Glomerular endothelial cell (primary cell): ENCODE data around the gene GNRHR. TPM values are rescaled to one million over a fixed set of nuclear protein-coding genes. Genes with fewer than 3 reads are reported as not detected.
"Not testable (repeated sequence)": the region's sequence is repeated elsewhere in the genome, so short reads cannot be mapped to it uniquely, and the experiment has no call there.

ENCODE experiments used
- DNase-seq: peaks from one replicate; pipeline ENCODE4 v3.0.0-alpha.2; 2011; ENCODE audit warnings: low read depth, low spot score; ENCODE audit errors: extremely low read depth
- total RNA-seq: library from RNA; depleted of rRNA; stranded (reverse); fragments of >200 nt; gene quantifications from 2 replicates; pipeline ENCODE4 v1.2.3, GENCODE V29; 2015

GNRHR gene
- total RNA-seq, 1 donor from 2014 or later: not detected

DNA sequence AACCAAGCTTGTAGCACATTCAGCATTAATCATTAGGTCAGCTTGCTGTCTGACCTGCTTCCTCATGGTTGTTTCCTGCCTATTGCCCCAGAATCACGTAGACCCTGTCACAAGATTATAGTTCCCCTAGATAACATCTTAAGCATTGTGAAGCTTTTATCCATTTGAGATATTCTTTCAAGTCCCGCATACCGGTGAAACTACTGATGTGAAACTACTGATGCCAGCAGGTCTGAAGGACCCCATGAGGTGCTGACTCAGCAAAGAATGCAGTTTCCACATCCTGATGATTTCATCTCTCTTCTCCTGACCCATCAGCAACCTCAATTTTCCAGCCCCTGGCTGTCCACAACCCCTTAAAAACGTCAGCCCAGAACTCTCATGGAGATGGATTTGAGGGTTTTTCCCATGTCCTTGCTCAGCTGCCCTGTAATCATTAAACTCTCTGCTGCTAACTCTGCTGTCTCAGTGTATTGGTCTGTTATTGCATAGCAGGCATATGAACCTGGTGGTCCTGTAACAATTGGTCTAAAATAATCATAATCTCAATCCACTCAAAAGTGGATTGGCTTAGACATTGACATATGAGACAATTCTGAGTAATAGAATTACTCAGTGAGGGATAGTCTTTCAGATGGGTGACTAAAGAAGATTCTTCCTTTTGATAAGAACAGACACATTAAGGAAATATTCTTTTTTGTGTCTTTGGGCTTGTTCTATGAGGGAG lies 26.9 kb downstream of the GNRHR start:
- no peak for DNase-seq

DNA sequence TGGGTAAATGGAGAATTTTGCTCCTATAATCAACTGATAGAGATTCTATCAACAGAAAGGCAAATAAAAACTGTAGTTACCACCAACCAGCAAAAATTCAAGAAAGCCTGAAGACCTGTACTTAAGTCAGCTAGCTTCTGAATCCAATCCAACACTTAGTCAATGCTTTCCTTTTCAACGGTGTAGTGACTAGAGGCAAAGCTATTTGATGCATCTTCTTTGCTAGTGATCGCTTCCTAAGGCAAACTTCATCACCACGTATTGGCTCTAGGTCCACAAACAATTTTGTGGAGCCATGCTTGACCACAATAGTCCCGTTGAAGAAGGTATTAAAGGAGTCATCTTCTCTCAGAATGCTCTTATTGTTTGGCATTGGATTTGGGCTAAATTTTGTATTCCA lies 28.2 kb downstream of the GNRHR start:
- no peak for DNase-seq

DNA sequence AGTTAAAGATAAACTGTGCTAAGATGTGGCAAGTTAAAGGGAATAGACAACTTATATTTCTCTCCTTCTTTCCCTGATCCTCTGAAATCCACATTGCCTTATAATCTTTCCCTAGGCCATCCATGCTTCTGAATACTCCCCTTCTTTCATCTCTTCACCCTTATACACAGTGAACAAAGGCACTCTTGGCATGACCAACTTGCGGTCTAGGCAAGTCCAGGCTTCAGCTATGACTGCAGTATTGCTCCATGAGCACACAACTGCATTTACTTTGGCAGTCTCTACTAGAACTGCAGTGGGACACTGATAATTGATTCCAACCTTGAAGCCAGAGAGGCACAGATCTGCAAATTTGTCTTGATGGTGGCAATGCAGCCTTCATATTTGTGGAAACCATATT lies 29.1 kb downstream of the GNRHR start:
- DNase-seq: no peak

DNA sequence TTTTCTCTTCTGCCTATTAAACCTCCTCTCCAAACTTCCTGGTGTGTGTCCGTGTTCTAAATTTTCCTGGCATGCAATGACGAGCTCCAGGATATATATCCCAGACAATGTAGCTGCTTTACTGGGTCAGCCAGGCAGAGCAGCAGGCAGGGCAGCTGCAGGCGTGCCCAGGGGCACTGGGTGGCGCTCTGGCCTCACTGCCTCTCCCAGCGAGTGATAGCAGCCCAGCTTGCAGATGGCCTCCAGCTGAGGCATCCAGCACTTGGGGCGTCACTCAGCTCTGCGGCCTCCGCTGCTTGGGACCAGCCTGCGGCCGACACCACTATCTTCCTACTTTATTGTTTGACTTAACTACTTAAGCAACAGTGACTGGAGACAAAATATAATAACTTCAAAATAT lies 30.2 kb downstream of the GNRHR start:
- DNase-seq: no peak

DNA sequence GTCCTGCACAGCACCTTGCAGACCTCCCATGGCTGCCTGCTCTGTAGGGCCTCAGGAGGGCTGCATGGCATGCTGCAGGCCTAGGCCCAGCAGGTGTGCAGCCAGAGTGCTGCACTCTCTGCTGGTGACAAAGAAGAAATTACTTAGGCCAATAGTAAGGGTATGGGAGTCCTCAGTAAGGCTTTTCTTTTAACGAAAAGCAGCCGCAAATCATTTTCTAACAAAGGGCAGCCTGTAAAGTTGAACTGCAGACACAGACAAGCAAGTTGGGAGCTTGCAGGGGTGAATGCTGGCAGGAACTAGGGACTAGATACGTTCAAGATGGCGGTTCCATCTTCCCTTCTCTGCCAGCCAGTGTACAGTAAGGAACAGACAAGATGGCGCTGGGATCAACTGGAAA lies 30.8 kb downstream of the GNRHR start:
- DNase-seq: no peak

DNA sequence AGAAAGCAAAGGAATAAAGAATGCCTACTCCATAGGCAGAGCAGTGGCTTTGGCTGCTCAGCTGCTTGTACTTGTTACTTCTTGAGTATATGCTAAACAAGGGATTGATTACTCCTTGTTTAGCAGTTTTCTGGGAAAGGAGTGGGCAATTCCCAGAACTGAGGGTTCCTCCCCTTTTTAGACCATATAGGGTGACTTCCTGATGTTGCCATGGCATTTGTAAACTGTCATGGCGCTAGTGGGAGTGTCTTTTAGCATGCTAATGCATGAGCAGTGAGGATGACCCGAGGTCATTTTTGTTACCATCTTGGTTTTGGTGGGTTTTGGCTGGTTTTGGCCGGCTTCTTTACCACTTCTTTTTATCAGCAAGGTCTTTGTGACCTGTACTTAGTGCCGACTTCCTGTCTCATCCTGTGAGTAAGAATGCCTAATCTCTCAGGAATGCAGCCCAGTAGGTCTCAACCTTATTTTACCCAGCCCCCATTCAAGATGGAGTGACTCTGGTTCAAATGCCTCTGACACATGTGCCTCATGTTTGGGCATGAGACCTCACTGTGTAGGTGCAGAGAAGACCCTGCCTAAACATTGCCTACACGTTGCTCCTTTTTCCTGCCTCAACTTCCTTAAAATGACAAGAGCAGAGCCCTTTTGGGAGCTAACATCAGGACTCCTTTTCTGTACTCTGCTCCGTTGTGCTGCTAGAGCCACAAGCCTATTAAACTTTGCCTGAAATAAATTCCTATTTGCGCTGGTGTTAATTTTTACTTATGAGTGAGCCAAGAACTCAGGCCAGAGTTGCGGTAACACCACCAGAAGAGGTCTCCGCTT lies 32.2 kb downstream of the GNRHR start:
- no peak for DNase-seq

DNA sequence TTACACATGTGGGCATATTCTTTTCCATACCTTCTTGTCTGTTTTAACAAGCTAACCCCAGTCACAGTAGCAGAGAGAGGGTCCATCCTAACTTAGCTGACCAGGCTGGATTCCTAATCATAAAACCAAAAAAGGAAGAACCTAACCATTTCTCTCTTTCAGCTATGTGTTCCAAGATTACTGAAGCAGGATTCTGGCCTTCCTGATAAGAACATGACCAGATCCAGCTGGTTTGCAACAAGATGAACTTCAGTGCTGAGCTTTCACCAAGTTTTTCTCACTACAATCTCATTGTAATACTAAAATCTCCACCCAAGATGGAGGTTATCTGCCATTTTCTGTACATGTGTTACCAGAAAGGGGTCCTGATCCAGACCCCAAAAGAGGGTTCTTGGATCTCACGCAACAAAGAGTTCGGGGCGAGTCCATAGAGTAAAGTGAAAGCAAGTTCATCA lies 32.8 kb downstream of the GNRHR start:
- no peak for DNase-seq

DNA sequence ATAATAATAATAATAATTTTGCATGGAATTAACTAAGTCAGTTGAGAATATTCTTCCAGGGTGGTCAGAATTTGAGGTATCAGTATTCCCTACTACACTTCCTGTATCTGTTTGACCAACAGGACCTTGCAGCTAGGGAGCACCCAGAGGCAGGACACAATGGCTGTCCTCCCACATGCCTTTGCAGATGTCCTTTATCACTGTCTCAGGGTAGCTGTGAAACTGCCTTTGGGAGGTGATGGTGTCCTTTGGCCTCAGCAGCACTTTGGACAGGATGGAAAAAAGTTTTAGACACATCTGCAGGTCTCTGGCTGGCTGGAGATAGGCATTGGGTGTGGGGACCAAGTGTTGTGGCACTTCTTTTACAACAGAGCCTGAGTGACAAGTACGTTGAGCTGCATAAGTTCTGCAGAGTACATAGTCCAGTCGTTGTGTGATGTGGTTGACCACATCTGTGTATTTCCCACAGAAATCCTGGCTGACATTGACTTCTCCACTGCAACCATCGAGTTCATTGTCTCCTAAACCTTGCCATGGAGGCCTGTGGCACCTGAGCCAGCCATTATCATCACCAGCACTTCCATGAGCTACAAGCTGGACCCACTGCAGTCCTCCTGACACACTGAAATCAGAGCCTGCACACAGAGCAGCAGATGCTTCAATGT lies 34.1 kb downstream of the GNRHR start:
- no peak for DNase-seq

DNA sequence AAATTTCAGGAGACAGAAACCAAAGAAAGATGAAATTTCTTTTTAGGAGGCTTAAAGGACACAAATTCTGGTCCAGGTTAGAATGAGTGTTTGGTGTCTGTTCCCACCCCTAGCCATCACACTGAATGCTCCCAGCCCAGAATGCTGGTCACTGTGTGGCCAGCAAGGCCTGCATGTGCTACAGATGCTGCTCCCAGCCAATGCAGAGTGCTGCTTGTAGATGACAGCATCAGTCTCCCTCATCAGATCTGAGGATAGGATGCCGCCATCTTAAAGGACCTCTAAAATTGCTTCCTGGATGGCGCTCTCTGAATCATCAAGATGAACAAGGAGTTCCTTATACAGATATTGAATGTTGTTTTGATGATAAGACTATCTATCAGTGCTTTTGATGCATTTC lies 35.3 kb downstream of the GNRHR start:
- no peak for DNase-seq

DNA sequence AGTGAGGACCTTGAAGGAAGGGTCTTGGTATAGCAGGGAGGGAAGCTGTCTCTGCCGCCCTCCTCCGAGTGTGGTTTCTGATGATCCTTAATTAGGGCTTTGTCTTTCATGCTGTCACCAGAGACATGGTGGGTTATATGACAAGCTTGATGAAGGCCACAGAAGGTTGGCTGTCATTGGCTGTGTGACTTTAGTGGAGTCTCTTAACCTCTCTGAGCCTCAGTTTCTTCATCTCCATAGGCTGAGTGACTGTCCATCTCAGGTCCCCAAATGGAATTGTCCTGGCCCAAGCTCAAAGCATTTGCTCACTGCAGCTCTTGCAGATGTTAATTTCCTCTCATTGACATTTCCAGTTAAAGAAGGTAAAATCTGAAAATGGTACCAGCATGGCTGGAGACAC lies 36.6 kb downstream of the GNRHR start:
- DNase-seq: no peak

DNA sequence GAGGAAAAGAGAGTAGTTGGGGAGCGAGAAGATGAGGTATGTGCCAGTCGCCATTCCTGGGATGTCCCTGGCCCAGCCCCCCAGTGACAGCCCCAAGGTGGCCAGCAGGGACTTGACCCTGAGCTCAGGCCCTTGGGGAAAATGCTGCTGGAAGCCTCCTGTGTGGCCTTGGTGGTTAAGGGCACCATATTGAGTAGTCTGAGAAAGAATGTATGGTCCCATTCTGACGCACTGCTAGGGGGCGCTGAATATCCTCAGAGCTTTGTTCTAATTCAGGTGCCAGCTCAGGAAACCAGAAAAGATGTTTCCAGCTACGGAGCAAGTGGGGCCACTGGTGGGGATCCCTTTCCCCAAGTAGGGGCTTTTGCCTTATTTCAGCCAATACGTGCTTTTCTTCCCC lies 39.2 kb downstream of the GNRHR start:
- DNase-seq: no peak

DNA sequence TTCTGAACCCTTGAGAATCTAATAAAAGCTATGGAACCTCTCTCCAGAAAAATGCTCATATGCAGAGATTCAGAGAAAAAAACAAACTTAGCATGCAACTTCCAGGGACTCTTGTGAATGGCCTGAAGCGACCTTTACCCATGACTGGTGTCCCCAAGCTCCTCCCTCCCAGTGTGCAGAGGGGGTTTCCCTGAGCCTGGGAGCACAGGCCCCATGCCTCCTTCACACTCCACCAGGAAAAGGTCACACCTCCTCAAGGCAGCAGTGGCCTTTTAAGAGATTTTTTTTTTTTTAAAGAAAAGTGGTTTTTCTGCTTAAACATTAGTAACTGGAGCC lies 40.0 kb downstream of the GNRHR start:
- no peak for DNase-seq

DNA sequence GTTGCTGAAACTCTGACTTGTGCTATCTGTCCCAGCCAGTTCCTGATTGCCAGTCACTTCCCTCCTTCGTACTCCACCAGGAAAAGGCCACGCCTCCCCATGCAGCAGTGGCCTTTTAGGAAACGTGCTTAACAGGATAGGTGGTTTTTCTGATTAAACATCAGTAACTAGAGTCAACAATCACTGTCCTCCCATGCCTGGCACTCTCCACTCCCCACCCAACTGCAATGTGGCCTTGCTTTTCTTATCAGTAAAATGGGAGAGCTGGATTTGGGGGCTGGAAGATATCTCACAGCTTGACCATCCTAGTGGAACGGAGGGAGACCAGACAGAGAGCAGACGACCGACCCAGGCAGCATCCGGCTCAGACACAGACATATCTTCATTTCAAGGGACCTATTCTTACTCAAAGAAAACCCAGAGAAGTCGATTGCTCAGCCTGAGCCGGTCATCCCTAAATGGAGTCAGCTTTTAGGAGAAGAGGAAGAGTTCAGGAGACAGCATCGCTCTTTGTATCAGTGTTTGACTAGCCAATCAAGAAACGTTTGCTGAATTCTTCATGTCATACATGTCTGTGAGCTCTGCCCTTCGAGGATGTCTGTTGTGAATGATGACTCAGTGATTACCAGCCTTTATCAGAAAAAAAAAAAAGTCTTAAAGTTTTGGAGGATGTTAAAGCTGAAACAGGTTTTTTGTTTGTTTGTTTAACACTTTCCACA lies 40.5 kb downstream of the GNRHR start:
- no peak for DNase-seq

DNA sequence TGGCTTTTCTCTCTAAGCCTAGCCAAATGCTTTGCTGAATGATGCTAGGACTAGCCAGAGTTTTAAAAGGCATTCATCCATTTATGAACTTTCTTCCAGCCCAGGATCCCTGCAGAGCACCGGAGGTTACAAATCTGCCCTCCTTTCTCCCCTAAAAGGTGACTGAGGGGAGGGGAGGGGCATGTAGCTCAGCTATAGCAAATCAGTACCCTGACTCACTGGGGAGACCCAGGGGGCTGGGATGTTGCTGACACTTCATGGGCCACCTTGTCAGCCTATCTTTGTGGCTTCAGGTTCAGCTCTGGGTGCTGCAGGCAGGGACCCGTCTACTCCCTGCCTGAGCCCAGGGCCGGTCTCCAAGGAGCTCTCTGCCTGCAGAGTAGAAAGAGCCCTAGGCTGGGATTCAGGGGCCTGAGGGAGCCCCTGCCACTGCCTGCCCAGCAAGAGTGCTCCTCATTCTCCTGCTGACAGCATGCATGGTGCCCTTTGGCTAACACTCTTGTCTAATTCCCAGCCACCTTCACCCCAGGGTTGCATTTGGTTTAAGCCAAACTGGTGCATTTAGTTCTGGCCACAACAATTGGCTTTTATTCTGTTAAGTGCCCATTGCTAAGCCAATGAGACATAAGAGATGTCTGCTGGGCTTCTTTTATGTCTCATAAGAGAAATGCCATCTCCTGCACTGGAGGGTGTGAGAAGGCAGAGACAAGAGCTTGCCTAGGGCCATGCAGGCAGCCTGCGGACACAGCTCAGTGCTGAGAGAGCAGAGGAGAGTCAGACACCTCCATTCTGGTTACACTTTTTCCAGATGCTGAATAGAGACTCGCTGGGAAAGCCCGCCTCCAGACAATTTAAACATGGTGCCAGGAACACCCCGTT lies 41.3 kb downstream of the GNRHR start:
- no peak for DNase-seq

DNA sequence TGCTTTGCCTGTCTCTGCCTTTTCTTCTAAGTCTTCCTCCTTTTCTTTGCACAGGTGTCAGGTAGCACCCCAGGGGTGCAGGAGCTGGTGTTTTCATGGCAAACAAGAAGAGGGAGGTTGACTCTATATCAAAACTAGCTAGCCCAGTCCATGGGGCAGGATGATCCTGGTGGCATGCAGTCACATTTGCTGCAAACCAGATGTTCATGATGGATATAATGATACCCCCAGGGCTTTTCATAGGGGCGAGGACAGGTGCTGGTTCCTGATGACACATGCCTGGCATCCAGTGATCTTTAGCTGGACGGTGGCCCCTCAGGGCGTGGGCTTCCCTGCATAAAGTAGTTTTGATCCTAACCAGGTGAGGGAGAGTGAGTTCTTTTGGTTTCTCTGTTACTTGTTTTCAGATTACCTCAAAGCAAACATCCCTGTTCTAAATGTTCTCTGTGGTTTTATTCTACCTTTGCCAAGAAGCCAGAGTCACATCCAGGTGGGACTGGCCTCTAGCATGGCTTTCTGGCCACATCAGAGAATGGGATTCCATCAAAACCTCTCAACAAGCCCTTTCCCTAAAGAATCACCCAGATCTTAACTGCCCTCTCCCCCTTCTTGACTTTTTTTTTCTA lies 42.1 kb downstream of the GNRHR start:
- no peak for DNase-seq

DNA sequence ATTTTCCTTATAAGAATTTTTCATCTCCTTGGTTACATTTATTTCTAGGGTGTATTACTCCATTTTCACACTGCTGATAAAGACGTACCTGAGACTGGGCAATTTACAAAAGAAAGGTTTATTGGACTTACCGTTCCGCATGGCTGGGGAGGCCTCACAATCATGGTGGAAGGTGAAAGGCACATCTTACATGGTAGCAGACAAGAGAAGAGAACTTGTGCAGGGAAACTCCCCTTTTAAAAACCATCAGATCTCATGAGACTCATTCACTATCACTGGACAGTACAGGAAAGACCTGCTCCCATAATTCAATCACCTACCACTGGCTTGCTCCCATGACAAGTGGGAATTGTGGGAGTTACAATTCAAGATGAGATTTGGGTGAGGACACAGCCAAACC lies 47.5 kb downstream of the GNRHR start:
- DNase-seq: not testable (repeated sequence)

DNA sequence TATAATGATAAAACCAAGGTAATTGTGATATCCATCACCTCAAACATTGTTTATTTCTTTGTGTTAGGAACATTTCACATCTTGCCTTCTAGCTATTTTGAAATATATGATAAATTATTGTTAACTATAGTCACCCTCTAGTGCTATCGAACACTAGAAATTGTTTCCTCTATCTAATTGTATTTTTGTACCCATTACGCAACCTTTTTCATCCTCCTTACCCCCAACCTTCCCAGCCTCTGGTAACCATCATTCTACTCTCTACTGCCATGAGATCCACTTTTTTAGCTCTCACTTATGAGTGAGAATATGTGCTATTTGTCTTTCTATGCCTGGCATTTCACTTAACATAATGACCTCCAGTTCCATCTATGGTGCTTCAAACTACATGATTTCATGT lies 49.3 kb downstream of the GNRHR start:
- DNase-seq: no peak

DNA sequence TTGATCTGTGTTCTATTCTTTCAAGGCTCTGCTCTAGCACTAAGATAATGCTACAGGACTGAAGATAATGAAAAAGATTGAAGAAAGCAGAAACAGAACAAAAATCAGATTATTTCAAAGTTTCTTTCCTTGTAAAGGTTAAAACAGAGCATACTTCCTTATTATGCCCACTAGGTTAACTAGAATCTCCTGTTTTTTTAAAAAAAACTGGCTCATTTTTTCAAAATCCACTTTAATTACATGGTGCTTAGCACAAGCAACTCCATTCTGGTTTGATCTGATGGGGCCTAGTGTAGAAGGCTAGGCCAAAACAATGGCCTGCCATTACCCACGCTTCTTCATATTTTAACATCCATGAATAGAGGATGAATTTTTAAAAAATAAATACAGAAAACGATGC lies 52.0 kb downstream of the GNRHR start:
- no peak for DNase-seq

DNA sequence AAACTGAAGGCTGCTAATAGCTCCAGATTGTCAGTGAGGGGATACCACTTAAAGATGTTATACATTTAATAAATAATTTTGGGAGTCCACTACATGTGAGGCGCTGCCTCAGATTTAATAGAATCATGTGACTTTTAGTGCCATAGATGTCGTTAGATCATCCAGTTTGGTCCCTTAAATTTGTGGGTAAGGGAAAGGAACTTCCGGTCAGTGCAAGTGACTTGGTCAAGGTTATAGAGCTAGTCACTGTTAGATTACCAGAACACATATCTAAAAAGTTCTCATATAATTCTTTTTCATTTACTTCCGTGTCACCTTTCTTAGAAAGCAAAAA lies 52.7 kb downstream of the GNRHR start:
- DNase-seq: no peak
